Measurements from ENCODE around the gene RPL32.
A peak's percentile ranks its signal among the peaks of the same experiment; 100 is the strongest.

RPL32 gene

GRCh38 chr3:12829886-12830784 is 11.2 kb downstream of the RPL32 start:
- Mint-ChIP-seq H3K27me3 (no peaks in the 10 kb centered on the region), H3K4me1 (no peaks in the 10 kb centered on the region), H3K9me3 (no peaks in the 10 kb centered on the region), H3K36me3 (peaks cover 11% of the 10 kb centered on the region), H3K27ac (peak overlapping the region; percentile 23), H3K4me3 (no peak overlapping the region)

GRCh38 chr3:12829404-12829803 is 12.0 kb downstream of the RPL32 start:
- Mint-ChIP-seq H3K36me3 (peaks cover 11% of the 10 kb centered on the region), H3K4me1 (no peaks in the 10 kb centered on the region), H3K27ac (no peak overlapping the region), H3K4me3 (no peak overlapping the region), H3K9me3 (no peaks in the 10 kb centered on the region), H3K27me3 (no peaks in the 10 kb centered on the region)

DNA sequence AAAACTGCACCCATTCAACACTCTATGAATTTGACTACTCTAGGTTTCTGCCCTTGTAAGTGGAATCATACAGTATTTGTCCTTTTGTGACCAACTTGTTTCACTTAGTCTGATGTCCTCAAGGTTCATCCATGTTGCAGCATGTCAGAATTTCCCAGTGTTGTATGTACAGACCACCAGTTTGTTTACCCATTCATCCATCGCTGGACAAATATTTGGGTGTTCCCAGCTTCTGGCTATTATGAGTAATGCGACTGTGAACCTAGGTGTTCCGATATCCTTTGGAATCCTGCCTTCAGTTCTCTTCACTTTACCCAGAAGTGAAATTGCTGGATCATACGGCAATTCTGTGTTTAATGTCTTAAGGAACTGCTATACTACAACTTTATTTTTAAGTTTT is 12.6 kb downstream of the RPL32 start:
- H3K27ac Mint-ChIP-seq: no peak overlapping the region

DNA sequence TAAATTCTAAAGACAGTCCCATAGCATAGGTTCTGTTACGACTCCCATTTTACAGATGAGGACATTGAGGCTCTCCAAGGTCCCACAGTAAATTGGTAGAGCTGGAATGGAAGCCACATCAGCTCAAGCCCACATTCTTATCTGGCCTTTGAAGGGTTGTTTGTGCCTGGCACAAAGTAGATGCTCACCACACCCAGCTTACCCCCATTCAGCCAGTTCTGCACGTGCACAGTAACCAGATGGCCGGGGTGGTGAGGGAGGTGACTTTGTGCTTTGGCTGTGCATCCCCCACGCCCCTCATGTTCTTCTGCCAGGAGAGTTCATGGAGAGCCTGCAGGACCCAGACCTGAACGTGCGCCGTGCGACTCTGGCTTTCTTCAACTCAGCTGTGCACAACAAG is 16.2 kb downstream of the RPL32 start:
- Mint-ChIP-seq H3K27me3 (no peaks in the 10 kb centered on the region), H3K4me1 (no peaks in the 10 kb centered on the region), H3K4me3 (no peak overlapping the region), H3K27ac (no peak overlapping the region), H3K9me3 (no peaks in the 10 kb centered on the region), H3K36me3 (peaks cover 2% of the 10 kb centered on the region)

More for the DNA sequence above, 12.6 kb downstream of the RPL32 start:
- H3K4me1 Mint-ChIP-seq: no peaks in the 10 kb centered on the region
- no peaks in the 10 kb centered on the region for H3K27me3 Mint-ChIP-seq
- H3K4me3 Mint-ChIP-seq: no peak overlapping the region
- peaks cover 9% of the 10 kb centered on the region for H3K36me3 Mint-ChIP-seq
- no peaks in the 10 kb centered on the region for H3K9me3 Mint-ChIP-seq

- Mint-ChIP-seq H3K36me3 (no peaks in the 10 kb centered on the region), H3K27me3 (no peaks in the 10 kb centered on the region)
Measured at GRCh38 chr3:12824299-12824698, 17.1 kb downstream of the RPL32 start.

GRCh38 chr3:12822725-12823373 is 18.5 kb downstream of the RPL32 start:
- Mint-ChIP-seq H3K4me3 (no peak overlapping the region), H3K9me3 (no peaks in the 10 kb centered on the region), H3K27me3 (no peaks in the 10 kb centered on the region), H3K27ac (no peak overlapping the region), H3K4me1 (no peaks in the 10 kb centered on the region), H3K36me3 (no peaks in the 10 kb centered on the region)

More at GRCh38 chr3:12824299-12824698, 17.1 kb downstream of the RPL32 start:
- H3K27ac Mint-ChIP-seq: no peak overlapping the region
- H3K4me3 Mint-ChIP-seq: no peak overlapping the region
- no peaks in the 10 kb centered on the region for H3K9me3 Mint-ChIP-seq
- H3K4me1 Mint-ChIP-seq: no peaks in the 10 kb centered on the region

DNA sequence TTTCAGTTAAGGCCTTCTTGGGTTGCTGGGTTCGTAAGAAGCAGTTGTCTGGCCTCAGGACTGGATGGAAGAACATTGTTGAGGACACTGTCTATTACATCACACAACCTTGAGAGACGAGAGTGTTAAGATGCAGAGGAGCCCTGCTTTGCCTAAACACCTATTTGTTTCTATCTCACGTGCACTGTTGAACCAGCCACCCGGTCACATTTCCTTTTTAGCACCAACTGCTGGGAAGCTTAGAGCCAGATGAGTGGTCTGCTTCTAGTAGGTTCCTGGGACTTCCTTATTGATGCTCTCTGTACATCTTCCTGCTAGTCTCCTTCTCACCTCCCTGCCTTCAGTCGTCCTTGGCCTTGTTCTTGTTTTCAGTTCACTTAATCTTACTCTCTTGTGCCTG is 22.6 kb downstream of the RPL32 start:
- Mint-ChIP-seq H3K4me3 (no peak overlapping the region), H3K4me1 (no peaks in the 10 kb centered on the region), H3K9me3 (no peaks in the 10 kb centered on the region), H3K27ac (no peak overlapping the region), H3K27me3 (no peaks in the 10 kb centered on the region), H3K36me3 (peaks cover 1% of the 10 kb centered on the region)

GRCh38 chr3:12818273-12818672 is 23.1 kb downstream of the RPL32 start:
- Mint-ChIP-seq H3K27me3 (no peaks in the 10 kb centered on the region), H3K4me3 (no peak overlapping the region), H3K4me1 (no peaks in the 10 kb centered on the region), H3K27ac (peak overlapping the region; percentile 35), H3K9me3 (no peaks in the 10 kb centered on the region), H3K36me3 (peaks cover 1% of the 10 kb centered on the region)

GRCh38 chr3:12817343-12817710 is 24.0 kb downstream of the RPL32 start:
- Mint-ChIP-seq H3K9me3 (no peaks in the 10 kb centered on the region), H3K36me3 (peaks cover 1% of the 10 kb centered on the region), H3K27me3 (no peaks in the 10 kb centered on the region), H3K4me1 (no peaks in the 10 kb centered on the region), H3K27ac (no peak overlapping the region), H3K4me3 (no peak overlapping the region)

GRCh38 chr3:12816521-12817342 is 24.6 kb downstream of the RPL32 start:
- peaks cover 1% of the 10 kb centered on the region for H3K36me3 Mint-ChIP-seq
- no peak overlapping the region for H3K27ac Mint-ChIP-seq
- H3K9me3 Mint-ChIP-seq: no peaks in the 10 kb centered on the region
- no peaks in the 10 kb centered on the region for H3K4me1 Mint-ChIP-seq
- no peaks in the 10 kb centered on the region for H3K27me3 Mint-ChIP-seq
- H3K4me3 Mint-ChIP-seq: no peak overlapping the region

DNA sequence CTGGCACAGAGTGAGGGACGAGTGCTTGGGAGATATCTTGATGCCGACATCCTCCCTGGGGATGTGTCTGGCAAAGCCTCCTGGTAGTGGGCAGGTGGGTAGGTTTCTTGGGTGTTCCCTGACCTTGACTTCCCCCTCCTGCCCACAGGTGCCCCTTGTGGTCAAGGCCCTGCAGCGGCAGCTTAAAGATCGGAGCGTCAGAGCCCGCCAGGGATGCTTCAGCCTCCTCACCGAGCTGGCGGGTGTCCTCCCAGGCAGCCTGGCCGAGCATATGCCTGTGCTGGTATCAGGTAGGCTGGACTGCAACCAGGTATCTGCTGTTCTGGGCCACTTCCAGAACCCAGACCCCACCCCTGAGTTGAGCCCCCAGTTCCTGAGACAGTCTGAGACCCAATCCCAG is 25.6 kb downstream of the RPL32 start:
- H3K4me3 Mint-ChIP-seq: no peak overlapping the region
- no peak overlapping the region for H3K27ac Mint-ChIP-seq
- H3K36me3 Mint-ChIP-seq: peaks cover 1% of the 10 kb centered on the region
- peaks cover 2% of the 10 kb centered on the region for H3K4me1 Mint-ChIP-seq
- no peaks in the 10 kb centered on the region for H3K9me3 Mint-ChIP-seq
- no peaks in the 10 kb centered on the region for H3K27me3 Mint-ChIP-seq

DNA sequence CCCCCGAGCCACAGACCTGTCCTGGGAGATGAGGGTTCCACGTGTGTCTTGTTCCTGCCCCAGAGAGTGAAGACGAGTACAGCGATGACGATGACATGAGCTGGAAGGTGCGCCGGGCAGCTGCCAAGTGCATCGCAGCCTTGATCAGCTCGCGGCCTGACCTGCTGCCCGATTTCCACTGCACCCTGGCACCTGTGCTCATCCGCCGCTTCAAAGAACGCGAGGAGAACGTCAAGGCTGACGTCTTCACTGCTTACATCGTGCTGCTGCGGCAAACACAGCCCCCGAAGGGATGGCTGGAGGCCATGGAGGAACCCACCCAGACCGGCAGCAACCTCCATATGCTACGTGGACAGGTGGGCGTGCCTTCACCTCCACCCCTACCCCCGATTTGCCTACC is 26.3 kb downstream of the RPL32 start:
- no peaks in the 10 kb centered on the region for H3K27me3 Mint-ChIP-seq
- H3K27ac Mint-ChIP-seq: no peak overlapping the region
- H3K4me1 Mint-ChIP-seq: peaks cover 6% of the 10 kb centered on the region
- no peaks in the 10 kb centered on the region for H3K9me3 Mint-ChIP-seq
- H3K4me3 Mint-ChIP-seq: no peak overlapping the region
- peaks cover 1% of the 10 kb centered on the region for H3K36me3 Mint-ChIP-seq

DNA sequence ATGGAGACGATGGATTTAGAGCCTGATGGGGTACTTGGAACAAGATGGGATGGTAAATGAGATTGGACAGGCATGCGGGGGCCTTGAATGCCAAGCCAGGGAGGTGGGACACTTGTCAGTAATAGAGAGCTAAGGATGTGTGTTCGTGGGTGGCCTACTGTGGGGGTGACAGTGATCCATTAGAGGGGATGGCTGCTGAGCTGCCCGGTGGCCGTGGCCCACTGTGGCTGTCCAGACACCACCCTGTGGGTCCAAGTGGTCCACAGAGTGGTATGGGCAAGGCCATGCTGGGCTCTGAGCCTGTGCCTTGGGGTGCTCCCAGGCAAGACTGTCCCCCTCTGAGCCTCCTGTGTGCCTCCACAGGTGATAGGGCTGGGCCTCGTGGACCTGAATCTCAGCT is 27.4 kb downstream of the RPL32 start:
- no peak overlapping the region for H3K4me3 Mint-ChIP-seq
- H3K4me1 Mint-ChIP-seq: peaks cover 12% of the 10 kb centered on the region
- H3K27me3 Mint-ChIP-seq: no peaks in the 10 kb centered on the region
- no peak overlapping the region for H3K27ac Mint-ChIP-seq
- H3K36me3 Mint-ChIP-seq: peaks cover 1% of the 10 kb centered on the region
- H3K9me3 Mint-ChIP-seq: no peaks in the 10 kb centered on the region

- Mint-ChIP-seq H3K27ac (no peak overlapping the region), H3K4me1 (peaks cover 12% of the 10 kb centered on the region), H3K9me3 (no peaks in the 10 kb centered on the region), H3K4me3 (no peak overlapping the region), H3K36me3 (peaks cover 1% of the 10 kb centered on the region), H3K27me3 (no peaks in the 10 kb centered on the region)
Measured at GRCh38 chr3:12812812-12813211, 28.6 kb downstream of the RPL32 start.

GRCh38 chr3:12810961-12811360 is 30.4 kb downstream of the RPL32 start:
- peaks cover 12% of the 10 kb centered on the region for H3K4me1 Mint-ChIP-seq
- H3K27ac Mint-ChIP-seq: peak overlapping the region; percentile 21
- H3K4me3 Mint-ChIP-seq: peak overlapping the region; percentile 75
- no peaks in the 10 kb centered on the region for H3K27me3 Mint-ChIP-seq
- no peaks in the 10 kb centered on the region for H3K9me3 Mint-ChIP-seq
- H3K36me3 Mint-ChIP-seq: peaks cover 1% of the 10 kb centered on the region
